SK-N-SH treated with all-trans-retinoic acid at 6 μM for 48 hours (cell line): ENCODE measurements around the gene FERMT2.

Experiments used
- ATAC-seq: fragments of 200-7000 bp; cut with Tn5 transposase; 3 replicates; pipeline ENCODE4 v1.9.1; 2020; ENCODE audit warnings: mild to moderate bottlenecking, moderate library complexity
- ARNTL ChIP-seq: fragments of 450-650 bp; formaldehyde crosslinking; IDR thresholded peaks from 2 replicates; pipeline ENCODE4 v1.5.0; 2020; ENCODE audit warnings: low read depth, mild to moderate bottlenecking, moderate library complexity, borderline replicate concordance
- BACH2 ChIP-seq: fragments of 250-450 bp; sonication (Bioruptor Pico); IDR thresholded peaks from 2 replicates; pipeline ENCODE4 v1.9.0; 2021; ENCODE audit warnings: mild to moderate bottlenecking, borderline replicate concordance
- CSDC2 ChIP-seq: fragments of 250-450 bp; sonication (Bioruptor Pico); IDR thresholded peaks from 2 replicates; pipeline ENCODE4 v1.5.0; 2020; ENCODE audit warnings: mild to moderate bottlenecking, moderate library complexity
- CSRNP3 ChIP-seq: fragments of 250-450 bp; sonication (Bioruptor Pico); IDR thresholded peaks from 2 replicates; pipeline ENCODE4 v1.5.1; 2021; ENCODE audit warnings: mild to moderate bottlenecking, moderate library complexity
- ESRRG ChIP-seq: fragments of 250-450 bp; sonication (Bioruptor Pico); IDR thresholded peaks from 2 replicates; pipeline ENCODE4 v1.6.1; 2021; ENCODE audit warnings: mild to moderate bottlenecking
- GLIS3 ChIP-seq: fragments of 250-450 bp; sonication (Bioruptor Pico); IDR thresholded peaks from 2 replicates; pipeline ENCODE4 v1.5.0; 2020; ENCODE audit warnings: mild to moderate bottlenecking, moderate library complexity
- ISL1 ChIP-seq: fragments of 250-450 bp; sonication (Bioruptor Pico); IDR thresholded peaks from 2 replicates; pipeline ENCODE4 v2.1.2; 2022; ENCODE audit warnings: mild to moderate bottlenecking, moderate library complexity
- OSR1 ChIP-seq: fragments of 250-450 bp; sonication (Bioruptor Pico); IDR thresholded peaks from 2 replicates; pipeline ENCODE4 v1.8.0; 2022; ENCODE audit warnings: moderate library complexity, mild to moderate bottlenecking, inconsistent platforms
- PATZ1 ChIP-seq: fragments of 250-450 bp; sonication (Bioruptor Pico); IDR thresholded peaks from 2 replicates; pipeline ENCODE4 v1.8.0; 2020; ENCODE audit warnings: mild to moderate bottlenecking, moderate library complexity, borderline replicate concordance
- PPARA ChIP-seq: fragments of 250-450 bp; sonication (Bioruptor Pico); IDR thresholded peaks from 2 replicates; pipeline ENCODE4 v1.5.0; 2020; ENCODE audit warnings: mild to moderate bottlenecking, borderline replicate concordance
- RARB ChIP-seq: fragments of 250-450 bp; sonication (Bioruptor Pico); IDR thresholded peaks from 2 replicates; pipeline ENCODE4 v1.8.0; 2021; ENCODE audit warnings: mild to moderate bottlenecking, moderate library complexity
- TCF4 ChIP-seq: fragments of 250-450 bp; sonication (Bioruptor Pico); IDR thresholded peaks from 2 replicates; pipeline ENCODE4 v1.8.0; 2021; ENCODE audit warnings: mild to moderate bottlenecking, moderate library complexity, borderline replicate concordance
- TOX ChIP-seq: fragments of 250-450 bp; sonication (Bioruptor Pico); IDR thresholded peaks from 2 replicates; pipeline ENCODE4 v1.8.0; 2021; ENCODE audit warnings: mild to moderate bottlenecking, moderate library complexity, borderline replicate concordance
- ZC3H10 ChIP-seq: fragments of 250-450 bp; sonication (Bioruptor Pico); IDR thresholded peaks from 2 replicates; pipeline ENCODE4 v1.5.1; 2021; ENCODE audit warnings: mild to moderate bottlenecking, moderate library complexity
- ZFP3 ChIP-seq: fragments of 250-450 bp; sonication (Bioruptor Pico); IDR thresholded peaks from 2 replicates; pipeline ENCODE4 v1.5.0; 2020; ENCODE audit warnings: mild to moderate bottlenecking, moderate library complexity
- ZFP30 ChIP-seq: fragments of 450-650 bp; formaldehyde crosslinking; IDR thresholded peaks from 2 replicates; pipeline ENCODE4 v1.5.0; 2022; ENCODE audit warnings: mild to moderate bottlenecking, moderate library complexity
- ZNF8 ChIP-seq: fragments of 450-650 bp; formaldehyde crosslinking; IDR thresholded peaks from 2 replicates; pipeline ENCODE4 v1.5.0; 2020; ENCODE audit warnings: mild to moderate bottlenecking, moderate library complexity
- TF ChIP-seq, protein P1 (sequence below): fragments of 250-450 bp; sonication (Bioruptor Pico); IDR thresholded peaks from 2 replicates; pipeline ENCODE4 v1.5.0; 2020; ENCODE audit warnings: mild to moderate bottlenecking, moderate library complexity
- TF ChIP-seq, protein P2 (sequence below): fragments of 250-450 bp; sonication (Bioruptor Pico); IDR thresholded peaks from 2 replicates; pipeline ENCODE4 v1.5.1; 2020; ENCODE audit warnings: low read depth, mild to moderate bottlenecking, moderate library complexity

FERMT2 gene

GRCh38 chr14:52960627-52961026 lies 9.8 kb upstream of the FERMT2 start:
- peak; percentile 37; the same call in 2 of the 3 replicates for ATAC-seq
- no peak for TF ChIP-seq RARB (CRISPR knock-in tag)
- TF ChIP-seq CSRNP3 (CRISPR knock-in tag) = no peak
- TF ChIP-seq ZFP30 (CRISPR knock-in tag) = no peak
- TF ChIP-seq ZC3H10 (CRISPR knock-in tag) = no peak
- no peak for TF ChIP-seq TOX (CRISPR knock-in tag)
- no peak for TF ChIP-seq OSR1
- no peak for TF ChIP-seq ZFP3
- TF ChIP-seq GLIS3 (CRISPR knock-in tag) = no peak
- no peak for TF ChIP-seq PATZ1 (CRISPR knock-in tag)

DNA sequence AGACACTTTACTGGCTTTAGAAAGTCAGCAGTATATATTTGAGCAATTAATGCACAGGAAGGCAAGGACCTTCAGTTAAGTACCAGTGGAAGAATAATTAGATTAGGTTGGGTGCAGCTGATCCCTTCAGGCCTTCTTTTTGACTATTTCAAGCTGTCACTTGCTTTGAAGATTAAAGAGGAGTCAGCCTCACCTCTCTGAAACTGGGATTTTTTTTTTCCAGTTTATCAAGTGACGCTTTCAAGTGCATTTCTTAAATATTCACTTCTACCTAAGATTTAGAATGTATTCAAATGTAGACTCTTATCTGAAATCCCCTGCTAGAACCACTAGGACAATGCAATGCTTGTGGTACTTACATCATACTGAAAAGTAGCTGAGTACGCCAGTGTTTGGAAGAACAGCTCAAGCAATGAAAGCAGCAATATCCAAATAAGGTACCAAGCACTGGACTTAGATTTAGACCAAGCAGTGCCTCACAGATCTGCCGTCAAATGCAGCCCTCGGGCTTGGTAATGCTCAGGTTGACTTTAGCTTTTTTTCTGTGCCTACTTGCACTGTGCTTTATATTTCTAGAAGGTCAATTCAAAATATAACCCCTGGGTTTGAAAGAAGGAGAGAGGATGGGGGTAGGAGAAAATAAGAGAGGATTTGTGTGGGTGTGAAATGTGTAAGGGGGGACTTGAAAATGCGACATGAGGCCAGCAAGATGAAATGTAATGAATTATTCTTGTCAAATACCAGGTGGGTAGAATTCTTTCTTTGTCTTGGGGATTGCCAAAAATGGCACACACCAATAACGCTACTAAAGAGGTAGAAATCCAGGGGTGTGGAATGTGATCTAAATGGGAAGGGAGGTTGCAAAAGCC lies 3.7 kb upstream of the FERMT2 start:
- TF ChIP-seq RARB (CRISPR knock-in tag) (no peak), ZFP3 (no peak)
- ATAC-seq = no peak

- peak; percentile 74 for ATAC-seq
- TF ChIP-seq TCF4 (CRISPR knock-in tag) (0 out of 2 replicates have a peak, but pooled peaks have one; percentile 11), PATZ1 (CRISPR knock-in tag) (no peak), TOX (CRISPR knock-in tag) (no peak), PPARA (CRISPR knock-in tag) (no peak)
- TF ChIP-seq, protein P1, sequence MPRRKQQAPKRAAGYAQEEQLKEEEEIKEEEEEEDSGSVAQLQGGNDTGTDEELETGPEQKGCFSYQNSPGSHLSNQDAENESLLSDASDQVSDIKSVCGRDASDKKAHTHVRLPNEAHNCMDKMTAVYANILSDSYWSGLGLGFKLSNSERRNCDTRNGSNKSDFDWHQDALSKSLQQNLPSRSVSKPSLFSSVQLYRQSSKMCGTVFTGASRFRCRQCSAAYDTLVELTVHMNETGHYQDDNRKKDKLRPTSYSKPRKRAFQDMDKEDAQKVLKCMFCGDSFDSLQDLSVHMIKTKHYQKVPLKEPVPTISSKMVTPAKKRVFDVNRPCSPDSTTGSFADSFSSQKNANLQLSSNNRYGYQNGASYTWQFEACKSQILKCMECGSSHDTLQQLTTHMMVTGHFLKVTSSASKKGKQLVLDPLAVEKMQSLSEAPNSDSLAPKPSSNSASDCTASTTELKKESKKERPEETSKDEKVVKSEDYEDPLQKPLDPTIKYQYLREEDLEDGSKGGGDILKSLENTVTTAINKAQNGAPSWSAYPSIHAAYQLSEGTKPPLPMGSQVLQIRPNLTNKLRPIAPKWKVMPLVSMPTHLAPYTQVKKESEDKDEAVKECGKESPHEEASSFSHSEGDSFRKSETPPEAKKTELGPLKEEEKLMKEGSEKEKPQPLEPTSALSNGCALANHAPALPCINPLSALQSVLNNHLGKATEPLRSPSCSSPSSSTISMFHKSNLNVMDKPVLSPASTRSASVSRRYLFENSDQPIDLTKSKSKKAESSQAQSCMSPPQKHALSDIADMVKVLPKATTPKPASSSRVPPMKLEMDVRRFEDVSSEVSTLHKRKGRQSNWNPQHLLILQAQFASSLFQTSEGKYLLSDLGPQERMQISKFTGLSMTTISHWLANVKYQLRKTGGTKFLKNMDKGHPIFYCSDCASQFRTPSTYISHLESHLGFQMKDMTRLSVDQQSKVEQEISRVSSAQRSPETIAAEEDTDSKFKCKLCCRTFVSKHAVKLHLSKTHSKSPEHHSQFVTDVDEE (CRISPR knock-in tag) = no peak; the same call in 1 of the 2 replicates
- TF ChIP-seq, protein P2, sequence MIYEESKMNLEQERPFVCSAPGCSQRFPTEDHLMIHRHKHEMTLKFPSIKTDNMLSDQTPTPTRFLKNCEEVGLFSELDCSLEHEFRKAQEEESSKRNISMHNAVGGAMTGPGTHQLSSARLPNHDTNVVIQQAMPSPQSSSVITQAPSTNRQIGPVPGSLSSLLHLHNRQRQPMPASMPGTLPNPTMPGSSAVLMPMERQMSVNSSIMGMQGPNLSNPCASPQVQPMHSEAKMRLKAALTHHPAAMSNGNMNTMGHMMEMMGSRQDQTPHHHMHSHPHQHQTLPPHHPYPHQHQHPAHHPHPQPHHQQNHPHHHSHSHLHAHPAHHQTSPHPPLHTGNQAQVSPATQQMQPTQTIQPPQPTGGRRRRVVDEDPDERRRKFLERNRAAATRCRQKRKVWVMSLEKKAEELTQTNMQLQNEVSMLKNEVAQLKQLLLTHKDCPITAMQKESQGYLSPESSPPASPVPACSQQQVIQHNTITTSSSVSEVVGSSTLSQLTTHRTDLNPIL (CRISPR knock-in tag) = no peak
These were observed 1.1 kb upstream of the FERMT2 start for GRCh38 chr14:52951681-52952554.

DNA sequence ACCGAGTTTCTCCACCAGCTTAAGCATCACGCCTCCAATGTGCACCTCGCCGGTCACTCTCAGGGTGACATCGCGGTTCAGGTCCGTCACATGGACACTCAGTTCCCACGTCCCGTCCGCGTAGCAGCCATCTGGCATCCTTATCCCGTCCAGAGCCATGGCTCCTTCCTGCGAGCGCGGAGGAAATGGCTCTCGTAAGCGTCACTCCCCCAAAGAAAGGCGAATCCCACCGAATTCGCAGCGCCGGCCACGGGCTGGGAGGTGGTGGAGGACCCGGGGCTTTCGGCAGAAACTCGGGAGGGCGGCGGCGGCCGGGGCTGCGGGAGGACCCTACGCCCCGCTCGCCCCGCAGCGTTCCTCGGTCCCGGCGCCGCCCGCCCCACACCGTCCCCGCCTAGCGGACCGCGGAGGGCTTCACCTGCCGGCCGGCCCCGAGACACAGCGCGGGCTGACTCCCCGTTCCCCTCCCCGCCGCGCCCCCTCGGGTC lies 396 bp downstream of the FERMT2 start:
- peak; percentile 47 for ATAC-seq
- TF ChIP-seq ARNTL = no peak
- no peak for TF ChIP-seq TOX (CRISPR knock-in tag)
- no peak for TF ChIP-seq CSRNP3 (CRISPR knock-in tag)
- TF ChIP-seq TCF4 (CRISPR knock-in tag) = no peak
- no peak for TF ChIP-seq ESRRG (CRISPR knock-in tag)
- no peak for TF ChIP-seq ISL1 (CRISPR knock-in tag)
- no peak for TF ChIP-seq ZFP3
- no peak for TF ChIP-seq ZC3H10 (CRISPR knock-in tag)
- TF ChIP-seq PATZ1 (CRISPR knock-in tag) = no peak
- TF ChIP-seq ZFP30 (CRISPR knock-in tag) = no peak
- TF ChIP-seq CSDC2 = no peak
- TF ChIP-seq GLIS3 (CRISPR knock-in tag) = no peak
- TF ChIP-seq ZNF8 (CRISPR knock-in tag) = no peak
- no peak for TF ChIP-seq BACH2 (CRISPR knock-in tag)
